Loucy (cell line): ENCODE results near the gene IFT81.

Experiments
- CTCF ChIP-seq: fragments of 200-600 bp; sonication (generic); conservative IDR thresholded peaks from 2 replicates; pipeline ENCODE4 v1.5.1; 2014; ENCODE audit warnings: mild to moderate bottlenecking, antibody characterized with exemption, low read length
- EZH2phosphoT487 ChIP-seq: fragments of 200-600 bp; IDR thresholded peaks from 2 replicates; pipeline ENCODE4 v1.6.1; 2018; ENCODE audit warnings: antibody characterized with exemption, mild to moderate bottlenecking, moderate library complexity, borderline replicate concordance

DNA sequence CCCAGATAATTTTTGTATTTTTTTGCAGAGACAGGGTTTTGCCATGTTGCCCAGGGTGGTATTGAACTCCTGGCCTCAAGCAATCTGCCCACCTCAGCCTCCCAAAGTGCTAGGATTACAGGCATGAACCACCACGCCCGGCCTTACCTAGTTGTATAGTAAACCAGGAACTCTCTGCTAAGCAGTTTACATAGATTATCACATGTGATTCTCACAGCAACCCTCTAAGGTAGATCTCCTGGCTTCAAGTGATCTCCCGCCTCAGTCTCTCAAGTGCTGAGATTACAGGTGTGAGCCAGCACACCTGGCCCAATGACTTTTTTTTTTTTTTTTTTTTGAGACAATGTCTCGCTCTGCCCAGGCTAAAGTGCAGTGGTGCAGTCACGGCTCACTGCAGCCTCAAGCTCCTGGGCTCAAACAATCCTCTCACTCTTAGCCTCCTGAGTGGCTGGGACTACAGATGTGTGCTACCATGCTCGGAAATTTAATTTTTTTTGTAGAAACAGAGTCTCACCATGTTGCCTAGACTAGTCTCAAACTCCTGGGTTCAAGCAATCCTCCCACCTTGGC, 130.9 kb downstream of the IFT81 start:
- TF ChIP-seq CTCF (no peak), EZH2phosphoT487 (no peak)
